Measurements from ENCODE around the gene LCA5.

DNA sequence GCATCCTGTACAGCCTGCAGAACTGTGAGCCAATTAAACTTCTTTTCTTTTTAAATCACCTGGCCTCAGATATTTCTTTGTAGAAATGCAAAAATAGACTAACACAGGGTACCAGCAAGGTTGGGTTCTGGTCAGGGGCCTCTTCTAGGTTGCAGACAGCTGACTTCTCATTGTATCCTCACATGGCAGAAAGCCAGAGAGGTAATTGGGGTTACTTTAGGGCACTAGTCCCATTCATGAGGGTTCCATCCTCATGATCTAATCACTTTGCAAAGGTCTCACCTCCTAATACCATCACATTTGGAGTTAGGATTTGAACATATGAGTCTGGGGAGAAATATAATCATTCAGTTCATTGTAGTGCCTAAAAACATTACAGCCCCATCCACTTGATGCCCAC lies 101.5 kb downstream of the LCA5 start:
- TF ChIP-seq, protein P1, sequence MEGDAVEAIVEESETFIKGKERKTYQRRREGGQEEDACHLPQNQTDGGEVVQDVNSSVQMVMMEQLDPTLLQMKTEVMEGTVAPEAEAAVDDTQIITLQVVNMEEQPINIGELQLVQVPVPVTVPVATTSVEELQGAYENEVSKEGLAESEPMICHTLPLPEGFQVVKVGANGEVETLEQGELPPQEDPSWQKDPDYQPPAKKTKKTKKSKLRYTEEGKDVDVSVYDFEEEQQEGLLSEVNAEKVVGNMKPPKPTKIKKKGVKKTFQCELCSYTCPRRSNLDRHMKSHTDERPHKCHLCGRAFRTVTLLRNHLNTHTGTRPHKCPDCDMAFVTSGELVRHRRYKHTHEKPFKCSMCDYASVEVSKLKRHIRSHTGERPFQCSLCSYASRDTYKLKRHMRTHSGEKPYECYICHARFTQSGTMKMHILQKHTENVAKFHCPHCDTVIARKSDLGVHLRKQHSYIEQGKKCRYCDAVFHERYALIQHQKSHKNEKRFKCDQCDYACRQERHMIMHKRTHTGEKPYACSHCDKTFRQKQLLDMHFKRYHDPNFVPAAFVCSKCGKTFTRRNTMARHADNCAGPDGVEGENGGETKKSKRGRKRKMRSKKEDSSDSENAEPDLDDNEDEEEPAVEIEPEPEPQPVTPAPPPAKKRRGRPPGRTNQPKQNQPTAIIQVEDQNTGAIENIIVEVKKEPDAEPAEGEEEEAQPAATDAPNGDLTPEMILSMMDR (IDR thresholded peaks at IDR 0.05; ENCODE audit: insufficient read depth, low read length, poor library complexity, severe bottlenecking), result no peak
- no peak for TF ChIP-seq EZH2phosphoT487 (conservative IDR thresholded peaks at IDR 0.05; ENCODE audit: low read length)

Data from SU-DHL-6 (cell line).